ENCODE measurements around the gene SLC38A2. TPM values are rescaled to one million over a fixed set of nuclear protein-coding genes. Genes with fewer than 3 reads are reported as not detected.
A peak's percentile ranks its signal among the peaks of the same experiment; 100 is the strongest.

The SLC38A2 gene
- total RNA-seq, 4 donors from 2014 or later: 632 to 1,386 (median 819) TPM

DNA sequence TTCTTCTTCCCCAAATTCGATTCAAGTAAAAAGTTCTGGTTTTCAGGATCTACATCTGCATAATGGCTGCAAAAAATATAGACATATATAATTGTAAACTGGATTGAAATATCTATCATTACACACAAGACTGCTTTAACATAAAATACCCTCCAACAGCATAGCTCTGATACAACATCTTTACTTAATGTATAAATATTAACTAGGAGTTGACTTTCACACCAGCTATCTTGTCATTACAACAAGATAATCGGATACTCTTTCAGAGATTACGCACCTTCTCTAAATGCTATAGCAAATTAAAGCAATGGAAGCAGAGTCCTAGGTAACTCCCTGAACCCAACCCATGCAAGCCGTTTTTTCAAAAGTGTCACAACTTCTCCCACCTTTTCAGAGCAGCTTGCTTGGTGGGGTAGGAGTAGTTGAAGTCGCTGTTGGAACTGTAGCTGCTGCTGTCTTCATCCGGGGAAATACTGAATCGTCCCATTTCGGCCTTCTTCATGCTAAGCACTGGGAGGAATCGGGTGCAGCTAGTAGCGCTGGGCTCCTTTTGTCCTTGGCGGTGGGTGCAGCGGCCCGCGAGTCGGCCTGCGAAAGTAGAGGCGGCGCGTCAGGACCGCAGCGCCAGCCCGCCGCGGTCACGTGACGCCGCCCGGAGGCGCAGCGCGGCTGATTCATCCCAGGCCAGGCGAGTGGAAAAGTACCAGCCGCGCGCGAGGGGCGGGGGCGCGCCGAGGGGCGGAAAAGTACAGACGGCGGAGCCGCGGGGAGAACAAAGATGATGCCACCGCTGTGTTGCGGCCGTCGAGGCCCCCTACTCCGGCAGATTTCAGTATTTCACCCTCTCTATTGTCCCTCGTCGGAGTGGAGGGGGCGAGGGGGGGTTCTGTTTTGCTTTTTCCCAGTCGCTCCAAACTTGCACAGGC lies 1.5 kb downstream of the SLC38A2 start:
- TF ChIP-seq, protein P1, sequence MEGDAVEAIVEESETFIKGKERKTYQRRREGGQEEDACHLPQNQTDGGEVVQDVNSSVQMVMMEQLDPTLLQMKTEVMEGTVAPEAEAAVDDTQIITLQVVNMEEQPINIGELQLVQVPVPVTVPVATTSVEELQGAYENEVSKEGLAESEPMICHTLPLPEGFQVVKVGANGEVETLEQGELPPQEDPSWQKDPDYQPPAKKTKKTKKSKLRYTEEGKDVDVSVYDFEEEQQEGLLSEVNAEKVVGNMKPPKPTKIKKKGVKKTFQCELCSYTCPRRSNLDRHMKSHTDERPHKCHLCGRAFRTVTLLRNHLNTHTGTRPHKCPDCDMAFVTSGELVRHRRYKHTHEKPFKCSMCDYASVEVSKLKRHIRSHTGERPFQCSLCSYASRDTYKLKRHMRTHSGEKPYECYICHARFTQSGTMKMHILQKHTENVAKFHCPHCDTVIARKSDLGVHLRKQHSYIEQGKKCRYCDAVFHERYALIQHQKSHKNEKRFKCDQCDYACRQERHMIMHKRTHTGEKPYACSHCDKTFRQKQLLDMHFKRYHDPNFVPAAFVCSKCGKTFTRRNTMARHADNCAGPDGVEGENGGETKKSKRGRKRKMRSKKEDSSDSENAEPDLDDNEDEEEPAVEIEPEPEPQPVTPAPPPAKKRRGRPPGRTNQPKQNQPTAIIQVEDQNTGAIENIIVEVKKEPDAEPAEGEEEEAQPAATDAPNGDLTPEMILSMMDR (IDR thresholded peaks at IDR 0.05): peak; percentile 3 to 10
- TF ChIP-seq EP300 (IDR thresholded peaks at IDR 0.05): no peak
- peak; percentile 75 to 98 (median 84) for TF ChIP-seq POLR2AphosphoS5 (IDR thresholded peaks at IDR 0.05)
- peak; percentile 37 to 85 for TF ChIP-seq POLR2A (IDR thresholded peaks at IDR 0.05)
- H3K9me3 ChIP-seq: no peaks in the 10 kb centered on the region
- H3K27me3 ChIP-seq: no peaks in the 10 kb centered on the region
- peak; percentile 94 to 95 for DNase-seq (ENCODE audit: low spot score in 2 of 2)
- H3K36me3 ChIP-seq: peaks cover 50% of the 10 kb centered on the region
- H3K4me1 ChIP-seq: peaks cover 58% of the 10 kb centered on the region
- peak overlapping the region; percentile 100 for H3K27ac ChIP-seq
- peak overlapping the region; percentile 99 for H3K4me3 ChIP-seq
- 2% methylated on average over 27 of the region's 54 CpGs for WGBS

DNA sequence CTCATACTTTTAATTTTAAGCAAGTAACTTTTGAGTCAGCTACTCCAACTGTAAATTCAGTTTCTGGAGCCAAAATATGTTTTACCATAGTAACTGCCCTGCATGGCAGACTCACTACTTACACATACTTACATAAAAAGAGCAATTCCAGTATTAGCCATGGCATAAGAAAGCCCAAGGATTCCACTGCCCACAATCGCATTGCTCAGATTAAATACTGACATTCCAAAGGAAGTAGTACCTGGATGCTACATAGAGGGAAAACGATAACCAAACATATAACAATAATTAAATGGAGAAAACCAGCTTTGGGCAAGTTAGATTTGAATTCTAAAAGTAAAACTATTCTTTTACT lies 2.2 kb downstream of the SLC38A2 start:
- Histone ChIP-seq H3K4me1 (peaks cover 65% of the 10 kb centered on the region), H3K36me3 (peaks cover 57% of the 10 kb centered on the region)

DNA sequence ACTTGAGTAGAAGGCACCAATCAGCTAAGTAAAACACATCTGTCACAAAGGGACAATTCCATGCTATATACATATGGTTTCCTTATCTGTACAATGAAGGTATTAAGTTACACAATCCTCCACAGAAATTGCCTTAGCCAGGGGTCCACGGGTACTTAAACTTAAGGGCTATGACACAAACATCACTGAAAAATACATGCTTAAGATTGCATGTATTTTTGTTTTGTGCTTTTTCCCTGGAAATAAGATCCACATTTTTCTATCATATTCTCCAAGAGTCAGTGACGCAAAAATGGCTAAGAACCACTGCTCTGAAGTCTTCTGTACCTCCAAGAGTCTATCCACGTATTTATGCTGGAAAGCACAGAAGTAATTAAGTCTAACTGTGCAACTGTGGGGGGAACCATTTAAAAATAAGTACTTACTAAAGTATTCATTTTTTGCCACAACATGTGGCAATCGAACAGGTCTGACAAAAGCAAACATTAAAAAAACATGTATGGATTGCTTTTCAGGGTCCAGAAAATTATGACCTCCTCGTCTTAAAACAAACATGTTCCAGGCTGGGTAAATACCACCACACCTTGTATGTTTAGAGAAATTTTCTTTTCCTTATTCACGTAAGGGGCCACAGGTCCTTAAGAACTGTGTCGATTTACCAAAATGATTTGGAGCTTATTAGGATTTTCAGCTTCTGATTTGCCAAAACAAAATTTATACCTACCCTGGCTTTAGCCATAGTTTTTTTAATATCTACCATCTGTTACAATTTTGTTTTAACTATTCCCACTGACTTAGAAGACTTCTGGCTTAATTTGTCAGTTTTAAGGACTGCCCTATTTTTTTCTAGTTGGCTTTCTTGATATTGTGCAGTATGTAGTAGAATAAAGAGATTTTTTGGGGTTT lies 2.8 kb downstream of the SLC38A2 start:
- Histone ChIP-seq H3K36me3 (peaks cover 63% of the 10 kb centered on the region), H3K4me3 (peak overlapping the region; percentile 99), H3K9me3 (no peaks in the 10 kb centered on the region), H3K27ac (peak overlapping the region; percentile 100), H3K4me1 (peaks cover 71% of the 10 kb centered on the region), H3K27me3 (no peaks in the 10 kb centered on the region)
- DNase-seq (ENCODE audit: low spot score in 2 of 2): no peak
- 18% methylated on average over 7 of the region's 7 CpGs for WGBS
- TF ChIP-seq EP300 (IDR thresholded peaks at IDR 0.05) (no peak), POLR2AphosphoS5 (IDR thresholded peaks at IDR 0.05) (no peak), POLR2A (IDR thresholded peaks at IDR 0.05) (no peak)
- TF ChIP-seq, protein P1 (IDR thresholded peaks at IDR 0.05): no peak

More for the DNA sequence above, 2.2 kb downstream of the SLC38A2 start:
- Histone ChIP-seq H3K4me3 (peak overlapping the region; percentile 99), H3K27ac (peak overlapping the region; percentile 100), H3K9me3 (no peaks in the 10 kb centered on the region), H3K27me3 (no peaks in the 10 kb centered on the region)
- whole genome bisulfite sequencing: 9% methylated on average over 2 of the region's 2 CpGs
- DNase-seq (ENCODE audit: low spot score in 2 of 2): no peak
- TF ChIP-seq, protein P1 (IDR thresholded peaks at IDR 0.05): no peak
- TF ChIP-seq POLR2A (IDR thresholded peaks at IDR 0.05): no peak
- TF ChIP-seq POLR2AphosphoS5 (IDR thresholded peaks at IDR 0.05): no peak
- no peak for TF ChIP-seq EP300 (IDR thresholded peaks at IDR 0.05)

DNA sequence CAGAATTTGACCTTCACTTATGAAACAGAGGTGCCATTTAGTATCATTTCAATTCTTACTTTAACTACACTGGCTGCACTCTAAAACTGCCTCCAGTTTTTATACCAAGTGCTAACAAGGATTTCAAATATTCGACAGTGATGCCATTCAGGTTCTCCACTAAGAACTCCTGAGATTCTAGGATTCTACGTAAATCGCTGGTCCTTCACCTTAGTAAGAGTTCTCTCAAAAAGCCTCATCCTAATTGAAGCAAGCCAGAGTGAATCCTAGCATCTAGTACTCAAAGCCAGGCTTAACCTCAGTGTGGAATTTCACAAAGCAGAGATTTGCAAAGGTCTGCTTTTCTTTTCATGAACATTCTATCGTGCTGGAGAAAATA lies 3.5 kb downstream of the SLC38A2 start:
- Histone ChIP-seq H3K36me3 (peaks cover 70% of the 10 kb centered on the region), H3K4me3 (peak overlapping the region; percentile 99), H3K4me1 (peaks cover 71% of the 10 kb centered on the region), H3K27me3 (no peaks in the 10 kb centered on the region), H3K27ac (peak overlapping the region; percentile 40), H3K9me3 (no peaks in the 10 kb centered on the region)
- TF ChIP-seq EP300 (IDR thresholded peaks at IDR 0.05) (no peak), POLR2A (IDR thresholded peaks at IDR 0.05) (no peak), POLR2AphosphoS5 (IDR thresholded peaks at IDR 0.05) (no peak)
- TF ChIP-seq, protein P1 (IDR thresholded peaks at IDR 0.05): no peak
- no peak for DNase-seq (ENCODE audit: low spot score in 2 of 2)
- whole genome bisulfite sequencing: 22% methylated on average over 4 of the region's 4 CpGs
